Left forelimb (tissue), 1 donor: Measurements from ENCODE around the gene THAP10.
"Not testable (repeated sequence)": the region's sequence is repeated elsewhere in the genome, so short reads cannot be mapped to it uniquely, and the experiment has no call there.

Source experiments
- DNase-seq: peaks from one replicate; pipeline ENCODE4 v3.0.0-alpha.2; 2018; ENCODE audit warnings: low spot score

The THAP10 gene

GRCh38 chr15:70876683-70877082 lies 15.6 kb downstream of the THAP10 start:
- no peak for DNase-seq

- no peak for DNase-seq
Measured at GRCh38 chr15:70876011-70876410, 16.2 kb downstream of the THAP10 start.

GRCh38 chr15:70875001-70875782 lies 17.0 kb downstream of the THAP10 start:
- DNase-seq: no peak

- no peak for DNase-seq
Measured at GRCh38 chr15:70873232-70874054, 18.8 kb downstream of the THAP10 start.

GRCh38 chr15:70871490-70871889 lies 20.7 kb downstream of the THAP10 start:
- not testable (repeated sequence) for DNase-seq

GRCh38 chr15:70870051-70870450 lies 22.2 kb downstream of the THAP10 start:
- no peak for DNase-seq

- no peak for DNase-seq
Measured at GRCh38 chr15:70869346-70869745, 22.9 kb downstream of the THAP10 start.

GRCh38 chr15:70867911-70868467 lies 24.2 kb downstream of the THAP10 start:
- peak; percentile 76 for DNase-seq

- no peak for DNase-seq
Measured at GRCh38 chr15:70866982-70867641, 25.1 kb downstream of the THAP10 start.

- DNase-seq: no peak
Measured at GRCh38 chr15:70863450-70864218, 28.6 kb downstream of the THAP10 start.

GRCh38 chr15:70859998-70860397 lies 32.2 kb downstream of the THAP10 start:
- DNase-seq: no peak

GRCh38 chr15:70859322-70859908 lies 32.8 kb downstream of the THAP10 start:
- no peak for DNase-seq

- not testable (repeated sequence) for DNase-seq
Measured at GRCh38 chr15:70858614-70859321, 33.5 kb downstream of the THAP10 start.

GRCh38 chr15:70857562-70858285 lies 34.5 kb downstream of the THAP10 start:
- DNase-seq: no peak

GRCh38 chr15:70856884-70857561 lies 35.2 kb downstream of the THAP10 start:
- DNase-seq: peak; percentile 74

- no peak for DNase-seq
Measured at GRCh38 chr15:70856177-70856883, 35.9 kb downstream of the THAP10 start.

GRCh38 chr15:70855764-70856163 lies 36.5 kb downstream of the THAP10 start:
- no peak for DNase-seq

GRCh38 chr15:70854666-70854976 lies 37.6 kb downstream of the THAP10 start:
- DNase-seq: no peak
